Effector memory CD8-positive, alpha-beta T cell (primary cell): ENCODE results near the gene HOXD11.

Experiments
- ATAC-seq: fragments of 150-1000 bp; cut with Tn5 transposase; replicated peaks from 2 replicates; pipeline ENCODE4 v1.10.0; 2021; ENCODE audit warnings: mild to moderate bottlenecking, moderate library complexity
- DNase-seq, 3 experiments: peaks; one replicate each; pipeline ENCODE4 v3.0.0; 2021
- H3K27ac Mint-ChIP-seq, 2 donors: one replicate each; pipeline ENCODE4 v1.8.0; 2022; ENCODE audit warnings: mild to moderate bottlenecking in 2 of 2, mixed read lengths in 2 of 2, moderate library complexity in 2 of 2
- H3K27me3 Mint-ChIP-seq, 2 donors: one replicate each; pipeline ENCODE4 v1.8.0; 2022; ENCODE audit warnings: mixed read lengths in 2 of 2
- H3K36me3 Mint-ChIP-seq: one replicate; pipeline ENCODE4 v1.8.0; 2022; ENCODE audit warnings: mild to moderate bottlenecking, moderate library complexity, mixed read lengths; ENCODE audit not compliant: insufficient read depth
- H3K4me1 Mint-ChIP-seq, 2 donors: one replicate each; pipeline ENCODE4 v1.8.0; 2022; ENCODE audit warnings: low read depth in 2 of 2, mixed read lengths in 2 of 2
- H3K4me3 Mint-ChIP-seq, 2 donors: one replicate each; pipeline ENCODE4 v1.8.0; 2022; ENCODE audit warnings: mild to moderate bottlenecking in 2 of 2, mixed read lengths in 2 of 2, moderate library complexity in 2 of 2
- H3K9me3 Mint-ChIP-seq, 2 donors: one replicate each; pipeline ENCODE4 v1.8.0; 2022; ENCODE audit warnings: mixed read lengths in 2 of 2

HOXD11 gene

GRCh38 chr2:176148751-176149421 lies 41.8 kb downstream of the HOXD11 start:
- H3K27me3 Mint-ChIP-seq, result peaks cover 93 to 100% of the 10 kb centered on the region in 2 donors
- H3K4me1 Mint-ChIP-seq, result peaks cover 0 to 2% of the 10 kb centered on the region in 2 donors
- H3K36me3 Mint-ChIP-seq, result no peaks in the 10 kb centered on the region
- no peak for DNase-seq
- H3K9me3 Mint-ChIP-seq, result no peaks in the 10 kb centered on the region
- no peak overlapping the region for H3K27ac Mint-ChIP-seq
- no peak overlapping the region for H3K4me3 Mint-ChIP-seq
- ATAC-seq, result no peak

DNA sequence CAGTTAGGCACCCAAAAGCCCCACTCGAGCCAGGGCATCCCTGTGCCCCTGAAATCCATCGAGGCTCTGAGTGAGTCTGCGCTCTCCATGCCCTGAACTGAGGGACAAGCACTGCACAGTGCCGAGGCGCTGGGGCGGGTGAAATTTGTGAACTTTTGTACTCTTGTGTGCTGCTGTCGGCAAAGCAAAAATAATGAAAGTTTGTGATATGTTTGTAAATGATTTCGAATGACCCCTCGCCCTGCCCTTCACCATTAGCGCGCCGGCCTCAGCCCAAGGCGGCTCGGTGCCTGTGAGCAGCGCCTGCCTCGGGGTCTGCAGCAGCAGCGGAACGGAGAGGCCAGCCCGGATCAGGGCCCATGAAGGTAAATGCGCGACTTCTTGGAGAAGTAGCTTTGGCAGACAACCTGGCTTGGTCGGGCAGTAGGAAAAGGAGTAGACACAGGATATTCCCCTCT lies 42.4 kb downstream of the HOXD11 start:
- H3K9me3 Mint-ChIP-seq, result no peaks in the 10 kb centered on the region
- no peak overlapping the region for H3K4me3 Mint-ChIP-seq
- H3K4me1 Mint-ChIP-seq, result peaks cover 0 to 2% of the 10 kb centered on the region in 2 donors
- no peaks in the 10 kb centered on the region for H3K36me3 Mint-ChIP-seq
- H3K27me3 Mint-ChIP-seq, result peaks cover 93 to 100% of the 10 kb centered on the region in 2 donors
- no peak for DNase-seq
- H3K27ac Mint-ChIP-seq, result no peak overlapping the region
- ATAC-seq, result no peak

- Mint-ChIP-seq H3K36me3 (no peaks in the 10 kb centered on the region), H3K27me3 (peaks cover 93 to 100% of the 10 kb centered on the region in 2 donors), H3K27ac (no peak overlapping the region), H3K4me3 (no peak overlapping the region), H3K9me3 (no peaks in the 10 kb centered on the region), H3K4me1 (peaks cover 0 to 2% of the 10 kb centered on the region in 2 donors)
- ATAC-seq (no peak), DNase-seq (no peak)
These were observed 43.0 kb downstream of the HOXD11 start for GRCh38 chr2:176149939-176150583.

GRCh38 chr2:176150584-176151441 lies 43.7 kb downstream of the HOXD11 start:
- no peaks in the 10 kb centered on the region for H3K36me3 Mint-ChIP-seq
- peaks cover 93 to 100% of the 10 kb centered on the region in 2 donors for H3K27me3 Mint-ChIP-seq
- no peak overlapping the region for H3K27ac Mint-ChIP-seq
- DNase-seq (no peak), ATAC-seq (no peak)
- no peaks in the 10 kb centered on the region for H3K9me3 Mint-ChIP-seq
- H3K4me1 Mint-ChIP-seq, result peaks cover 0 to 2% of the 10 kb centered on the region in 2 donors
- no peak overlapping the region for H3K4me3 Mint-ChIP-seq

- ATAC-seq (no peak), DNase-seq (no peak)
- Mint-ChIP-seq H3K27me3 (peaks cover 93 to 100% of the 10 kb centered on the region in 2 donors), H3K4me1 (peaks cover 0 to 2% of the 10 kb centered on the region in 2 donors), H3K4me3 (no peak within 1 kb of the TSS), H3K36me3 (no peaks in the 10 kb centered on the region), H3K9me3 (no peaks in the 10 kb centered on the region), H3K27ac (no peak within 1 kb of the TSS)
These were observed 44.6 kb downstream of the HOXD11 start, which contains the start of gene HOXD4 for GRCh38 chr2:176151442-176152287. Gene HOXD4 (plus strand): TSS chr2:176151550. CDS start chr2:176151634, 84 bp downstream.

DNA sequence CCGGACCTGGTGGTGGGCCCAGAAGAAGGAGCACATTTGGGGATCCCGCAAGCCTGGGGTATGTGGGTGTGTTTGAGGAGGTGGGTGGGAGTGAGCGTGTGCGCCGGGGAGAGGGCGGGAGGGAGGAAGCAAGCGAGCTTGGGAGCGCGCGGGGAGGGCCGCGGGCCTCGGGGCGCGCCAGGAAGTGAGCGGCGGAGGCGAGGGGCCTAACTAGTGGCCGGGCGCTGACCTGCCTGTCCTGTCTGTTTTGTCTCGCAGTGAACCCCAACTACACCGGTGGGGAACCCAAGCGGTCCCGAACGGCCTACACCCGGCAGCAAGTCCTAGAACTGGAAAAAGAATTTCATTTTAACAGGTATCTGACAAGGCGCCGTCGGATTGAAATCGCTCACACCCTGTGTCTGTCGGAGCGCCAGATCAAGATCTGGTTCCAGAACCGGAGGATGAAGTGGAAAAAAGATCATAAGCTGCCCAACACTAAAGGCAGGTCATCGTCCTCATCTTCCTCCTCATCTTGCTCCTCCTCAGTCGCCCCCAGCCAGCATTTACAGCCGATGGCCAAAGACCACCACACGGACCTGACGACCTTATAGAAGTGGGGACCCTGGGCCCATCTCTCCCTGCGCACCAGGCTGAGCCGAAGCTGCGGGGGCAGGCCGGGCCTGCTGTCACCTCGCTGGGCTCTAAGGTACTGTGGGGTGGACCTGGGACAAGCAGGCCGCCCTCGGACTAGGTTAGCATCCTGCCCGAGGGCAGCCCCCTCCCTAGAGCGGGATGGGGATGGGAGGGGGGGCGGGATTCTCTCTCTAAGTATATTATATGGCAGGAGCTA lies 45.5 kb downstream of the HOXD11 start:
- Mint-ChIP-seq H3K27ac (no peak overlapping the region), H3K4me1 (peaks cover 3 to 4% of the 10 kb centered on the region in 2 donors), H3K36me3 (peaks cover 3% of the 10 kb centered on the region), H3K27me3 (peaks cover 91 to 100% of the 10 kb centered on the region in 2 donors), H3K9me3 (no peaks in the 10 kb centered on the region), H3K4me3 (no peak overlapping the region)
- DNase-seq (no peak), ATAC-seq (no peak)

DNA sequence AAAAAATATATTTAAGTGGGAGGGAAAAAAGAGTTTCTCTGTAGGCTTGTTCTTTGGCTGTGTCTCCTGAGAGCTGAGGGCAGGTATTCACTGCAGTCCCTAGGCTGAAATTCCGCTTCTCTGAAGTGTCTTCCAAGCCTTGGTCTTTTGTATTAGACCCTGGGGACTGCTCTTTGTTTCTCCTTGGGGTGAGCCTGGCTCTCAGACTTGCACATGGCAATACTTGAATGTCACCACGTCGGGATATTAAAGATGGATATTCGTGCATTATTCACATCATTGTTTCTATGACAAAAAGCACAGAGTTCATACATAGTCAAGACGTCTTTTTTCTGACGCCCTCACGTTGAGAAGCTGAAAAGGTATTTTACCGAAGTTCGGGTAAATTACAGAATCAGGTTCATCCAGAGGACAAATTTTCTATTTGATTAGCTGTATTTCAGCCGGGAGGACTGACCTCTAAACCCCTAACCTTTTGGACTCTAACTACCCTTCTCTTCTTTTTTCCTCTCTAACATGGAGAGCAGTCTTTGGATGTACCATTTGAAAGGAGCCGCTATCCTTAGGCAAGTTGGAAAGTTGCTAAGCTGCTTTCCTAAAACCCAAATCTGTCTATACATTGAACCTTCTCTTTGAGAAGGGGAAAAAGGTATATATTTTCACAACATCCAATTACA lies 47.6 kb downstream of the HOXD11 start:
- Mint-ChIP-seq H3K27ac (no peak overlapping the region), H3K9me3 (no peaks in the 10 kb centered on the region), H3K4me1 (peaks cover 8 to 11% of the 10 kb centered on the region in 2 donors), H3K27me3 (peaks cover 86 to 100% of the 10 kb centered on the region in 2 donors), H3K4me3 (no peak overlapping the region), H3K36me3 (peaks cover 9% of the 10 kb centered on the region)
- no peak for ATAC-seq
- no peak for DNase-seq

- H3K4me3 Mint-ChIP-seq, result no peak overlapping the region
- DNase-seq, result no peak
- peaks cover 83 to 100% of the 10 kb centered on the region in 2 donors for H3K27me3 Mint-ChIP-seq
- H3K36me3 Mint-ChIP-seq, result peaks cover 11% of the 10 kb centered on the region
- no peak for ATAC-seq
- no peak overlapping the region for H3K27ac Mint-ChIP-seq
- no peaks in the 10 kb centered on the region for H3K9me3 Mint-ChIP-seq
- H3K4me1 Mint-ChIP-seq, result peaks cover 8 to 11% of the 10 kb centered on the region in 2 donors
These were observed 48.4 kb downstream of the HOXD11 start for GRCh38 chr2:176155356-176156044.

- ATAC-seq (no peak), DNase-seq (no peak)
- Mint-ChIP-seq H3K36me3 (peaks cover 18% of the 10 kb centered on the region), H3K27ac (no peak overlapping the region), H3K4me3 (peak overlapping the region in 1 of 2 donors; percentile 21), H3K4me1 (peaks cover 10 to 11% of the 10 kb centered on the region in 2 donors), H3K9me3 (no peaks in the 10 kb centered on the region), H3K27me3 (peaks cover 83 to 100% of the 10 kb centered on the region in 2 donors)
These were observed 49.3 kb downstream of the HOXD11 start for GRCh38 chr2:176156301-176156806.

DNA sequence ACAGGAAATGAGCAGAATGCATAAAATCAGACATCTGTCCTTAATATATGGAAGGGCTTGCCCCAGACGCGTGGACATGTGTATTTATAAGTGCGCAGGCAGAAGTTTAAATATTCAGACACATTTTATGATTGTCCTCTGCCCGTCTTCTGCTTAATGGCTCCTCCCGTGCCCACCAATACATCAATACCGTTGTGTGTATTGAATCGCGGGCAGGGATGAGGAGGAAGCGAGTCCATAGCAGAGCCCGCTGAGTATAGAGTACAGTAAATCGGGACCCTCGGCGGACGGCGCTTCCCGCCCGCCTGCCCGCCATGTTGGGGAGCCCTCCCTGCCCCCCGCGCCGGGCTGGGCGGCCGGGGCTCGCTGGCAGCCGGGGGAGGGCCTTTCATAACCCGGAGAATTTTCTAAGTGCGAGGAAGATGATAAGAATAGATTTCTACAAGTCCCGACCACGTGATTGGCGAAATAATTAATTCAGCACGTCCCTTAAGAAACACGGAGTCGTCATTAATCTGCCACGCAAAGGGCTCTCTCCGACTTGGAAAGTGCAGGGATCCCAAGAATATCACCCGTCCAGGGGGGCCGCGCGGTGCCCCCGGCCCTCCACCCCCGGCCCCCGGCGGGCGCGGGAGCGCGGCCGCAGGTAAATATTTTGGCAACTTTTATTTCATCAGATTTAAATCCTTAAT lies 49.9 kb downstream of the HOXD11 start, which contains the start of gene HOXD3:
HOXD3 (plus strand) TSS at position 501 of the 692 bp plus-strand sequence. CDS start 11,808 bp downstream, outside the sequence.
- H3K27me3 Mint-ChIP-seq, result peaks cover 87 to 100% of the 10 kb centered on the region in 2 donors
- peak within 1 kb of the TSS; percentile 50 to 58 for H3K4me3 Mint-ChIP-seq
- no peak for DNase-seq
- no peak within 1 kb of the TSS for H3K27ac Mint-ChIP-seq
- no peak for ATAC-seq
- H3K36me3 Mint-ChIP-seq, result peaks cover 18% of the 10 kb centered on the region
- H3K9me3 Mint-ChIP-seq, result no peaks in the 10 kb centered on the region
- H3K4me1 Mint-ChIP-seq, result peaks cover 9 to 11% of the 10 kb centered on the region in 2 donors
